Hepatocyte (in vitro differentiated cells): ENCODE data around the gene MTERF4. TPM values are rescaled to one million over a fixed set of nuclear protein-coding genes. Genes with fewer than 3 reads are reported as not detected.

ENCODE experiments used
- DNase-seq: peaks from one replicate; pipeline ENCODE4 v3.0.0-alpha.2; 2016; ENCODE audit warnings: low spot score
- H2AFZ ChIP-seq: fragments of 200-600 bp; sonication (generic); 2 replicates; pipeline ENCODE4 v1.6.0; 2016; ENCODE audit warnings: antibody characterized with exemption, mild to moderate bottlenecking
- H3K27ac ChIP-seq: fragments of 200-600 bp; sonication (generic); 2 replicates; pipeline ENCODE4 v1.5.1; 2016; ENCODE audit warnings: mild to moderate bottlenecking
- H3K27me3 ChIP-seq: fragments of 200-600 bp; sonication (generic); 2 replicates; pipeline ENCODE4 v1.6.1; 2016
- H3K36me3 ChIP-seq: fragments of 200-600 bp; sonication (generic); replicated peaks from 2 replicates; pipeline ENCODE4 v1.5.1; 2016; ENCODE audit warnings: low read depth; ENCODE audit not compliant: insufficient read depth
- H3K4me1 ChIP-seq: fragments of 200-600 bp; sonication (generic); 2 replicates; pipeline ENCODE4 v1.5.1; 2016; ENCODE audit warnings: mild to moderate bottlenecking, moderate library complexity; ENCODE audit not compliant: insufficient read depth
- H3K4me2 ChIP-seq: fragments of 200-600 bp; sonication (generic); 2 replicates; pipeline ENCODE4 v1.6.0; 2016
- H3K4me3 ChIP-seq: fragments of 200-600 bp; sonication (generic); 2 replicates; pipeline ENCODE4 v1.5.1; 2016; ENCODE audit warnings: mild to moderate bottlenecking
- H3K79me2 ChIP-seq: fragments of 200-600 bp; sonication (generic); 2 replicates; pipeline ENCODE4 v1.6.0; 2017; ENCODE audit warnings: mild to moderate bottlenecking
- H3K9me2 ChIP-seq: fragments of 200-600 bp; sonication (generic); replicated peaks from 2 replicates; pipeline ENCODE4 v1.6.0; 2017; ENCODE audit warnings: mild to moderate bottlenecking; ENCODE audit not compliant: insufficient read depth
- H3K9me3 ChIP-seq: fragments of 200-600 bp; sonication (generic); 2 replicates; pipeline ENCODE4 v1.5.1; 2016; ENCODE audit warnings: low read depth, mild to moderate bottlenecking
- H4K20me1 ChIP-seq: fragments of 200-600 bp; sonication (generic); 2 replicates; pipeline ENCODE4 v1.6.0; 2016; ENCODE audit warnings: mild to moderate bottlenecking; ENCODE audit not compliant: insufficient read depth, poor library complexity, severe bottlenecking
- EZH2 ChIP-seq: fragments of 200-600 bp; sonication (generic); IDR thresholded peaks from 2 replicates; pipeline ENCODE4 v1.6.1; 2016; ENCODE audit warnings: antibody characterized with exemption, mild to moderate bottlenecking, borderline replicate concordance
- EZH2phosphoT487 ChIP-seq: fragments of 200-600 bp; sonication (generic); IDR thresholded peaks from one replicate; pipeline ENCODE4 v1.6.1; 2018; ENCODE audit warnings: antibody characterized with exemption, mild to moderate bottlenecking, low read depth, moderate library complexity; ENCODE audit not compliant: unreplicated experiment, severe bottlenecking
- WGBS: methylation state at CpG from one replicate; pipeline ENCODE4 v1.1.6; 2016; ENCODE audit warnings: low lambda C conversion rate; ENCODE audit errors: missing lambda C conversion rate; 5-methylcytosine and 5-hydroxymethylcytosine counted together
- polyA plus RNA-seq: library from polyadenylated mRNA; unstranded; fragments of >200 nt; fragmentation: Nextera tagmentation; extraction: Ambion mirVana; gene quantifications from 2 replicates; pipeline ENCODE4 v1.2.1, GENCODE V29; 2016
- total RNA-seq: library from RNA; depleted of rRNA; stranded (reverse); fragments of >200 nt; gene quantifications from 2 replicates; pipeline ENCODE4 v1.2.3, GENCODE V29; 2014
- TF ChIP-seq, protein P1 (sequence below): fragments of 200-600 bp; sonication (generic); IDR thresholded peaks from 2 replicates; pipeline ENCODE4 v1.5.1; 2016; ENCODE audit warnings: antibody characterized with exemption, mild to moderate bottlenecking; ENCODE audit not compliant: poor library complexity

MTERF4 gene
- total and polyA plus RNA-seq, 2 experiments from 2014 or later = 20.3 to 39.4 TPM

- Histone ChIP-seq H3K27me3 (no peaks in the 10 kb centered on the region), H3K36me3 (no peaks in the 10 kb centered on the region), H3K9me2 (no peaks in the 10 kb centered on the region), H3K9me3 (no peaks in the 10 kb centered on the region), H3K4me2 (no peak overlapping the region), H2AFZ (no peak overlapping the region), H4K20me1 (peaks cover 26% of the 10 kb centered on the region), H3K4me3 (no peak overlapping the region), H3K79me2 (peaks cover 34% of the 10 kb centered on the region), H3K4me1 (peaks cover 4% of the 10 kb centered on the region), H3K27ac (no peak overlapping the region)
- DNase-seq = no peak
- WGBS = 95% methylated on average over 14 of the region's 14 CpGs
- TF ChIP-seq EZH2 = no peak
- TF ChIP-seq, protein P1, sequence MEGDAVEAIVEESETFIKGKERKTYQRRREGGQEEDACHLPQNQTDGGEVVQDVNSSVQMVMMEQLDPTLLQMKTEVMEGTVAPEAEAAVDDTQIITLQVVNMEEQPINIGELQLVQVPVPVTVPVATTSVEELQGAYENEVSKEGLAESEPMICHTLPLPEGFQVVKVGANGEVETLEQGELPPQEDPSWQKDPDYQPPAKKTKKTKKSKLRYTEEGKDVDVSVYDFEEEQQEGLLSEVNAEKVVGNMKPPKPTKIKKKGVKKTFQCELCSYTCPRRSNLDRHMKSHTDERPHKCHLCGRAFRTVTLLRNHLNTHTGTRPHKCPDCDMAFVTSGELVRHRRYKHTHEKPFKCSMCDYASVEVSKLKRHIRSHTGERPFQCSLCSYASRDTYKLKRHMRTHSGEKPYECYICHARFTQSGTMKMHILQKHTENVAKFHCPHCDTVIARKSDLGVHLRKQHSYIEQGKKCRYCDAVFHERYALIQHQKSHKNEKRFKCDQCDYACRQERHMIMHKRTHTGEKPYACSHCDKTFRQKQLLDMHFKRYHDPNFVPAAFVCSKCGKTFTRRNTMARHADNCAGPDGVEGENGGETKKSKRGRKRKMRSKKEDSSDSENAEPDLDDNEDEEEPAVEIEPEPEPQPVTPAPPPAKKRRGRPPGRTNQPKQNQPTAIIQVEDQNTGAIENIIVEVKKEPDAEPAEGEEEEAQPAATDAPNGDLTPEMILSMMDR = no peak
- no peak for TF ChIP-seq EZH2phosphoT487
Observed at GRCh38 chr2:241095594-241096290, 6.3 kb downstream of the MTERF4 start.

GRCh38 chr2:241094924-241095420 is 7.1 kb downstream of the MTERF4 start:
- Histone ChIP-seq H2AFZ (no peak overlapping the region), H3K27me3 (no peaks in the 10 kb centered on the region), H3K27ac (no peak overlapping the region), H3K4me1 (peaks cover 4% of the 10 kb centered on the region), H3K9me2 (no peaks in the 10 kb centered on the region), H4K20me1 (peaks cover 26% of the 10 kb centered on the region), H3K4me2 (no peak overlapping the region), H3K4me3 (no peak overlapping the region), H3K9me3 (no peaks in the 10 kb centered on the region), H3K36me3 (no peaks in the 10 kb centered on the region), H3K79me2 (peaks cover 26% of the 10 kb centered on the region)
- WGBS = 90% methylated on average over 5 of the region's 6 CpGs
- TF ChIP-seq, protein P1 = no peak
- TF ChIP-seq EZH2phosphoT487 (no peak), EZH2 (no peak)
- DNase-seq = no peak

GRCh38 chr2:241094172-241094571 is 7.9 kb downstream of the MTERF4 start:
- Histone ChIP-seq H3K9me2 (no peaks in the 10 kb centered on the region), H3K4me1 (peaks cover 4% of the 10 kb centered on the region), H3K36me3 (no peaks in the 10 kb centered on the region), H3K27me3 (no peaks in the 10 kb centered on the region), H3K4me3 (no peak overlapping the region), H3K9me3 (no peaks in the 10 kb centered on the region), H3K27ac (no peak overlapping the region), H3K4me2 (no peak overlapping the region), H3K79me2 (peaks cover 18% of the 10 kb centered on the region), H2AFZ (no peak overlapping the region), H4K20me1 (peaks cover 26% of the 10 kb centered on the region)
- DNase-seq = no peak
- WGBS = 82% methylated on average over 7 of the region's 7 CpGs
- TF ChIP-seq EZH2phosphoT487 (no peak), EZH2 (no peak)
- TF ChIP-seq, protein P1 = no peak
